ENCODE data around the gene PAPOLA.
"Not testable (repeated sequence)": the region's sequence is repeated elsewhere in the genome, so short reads cannot be mapped to it uniquely, and the experiment has no call there.

Gene PAPOLA

DNA sequence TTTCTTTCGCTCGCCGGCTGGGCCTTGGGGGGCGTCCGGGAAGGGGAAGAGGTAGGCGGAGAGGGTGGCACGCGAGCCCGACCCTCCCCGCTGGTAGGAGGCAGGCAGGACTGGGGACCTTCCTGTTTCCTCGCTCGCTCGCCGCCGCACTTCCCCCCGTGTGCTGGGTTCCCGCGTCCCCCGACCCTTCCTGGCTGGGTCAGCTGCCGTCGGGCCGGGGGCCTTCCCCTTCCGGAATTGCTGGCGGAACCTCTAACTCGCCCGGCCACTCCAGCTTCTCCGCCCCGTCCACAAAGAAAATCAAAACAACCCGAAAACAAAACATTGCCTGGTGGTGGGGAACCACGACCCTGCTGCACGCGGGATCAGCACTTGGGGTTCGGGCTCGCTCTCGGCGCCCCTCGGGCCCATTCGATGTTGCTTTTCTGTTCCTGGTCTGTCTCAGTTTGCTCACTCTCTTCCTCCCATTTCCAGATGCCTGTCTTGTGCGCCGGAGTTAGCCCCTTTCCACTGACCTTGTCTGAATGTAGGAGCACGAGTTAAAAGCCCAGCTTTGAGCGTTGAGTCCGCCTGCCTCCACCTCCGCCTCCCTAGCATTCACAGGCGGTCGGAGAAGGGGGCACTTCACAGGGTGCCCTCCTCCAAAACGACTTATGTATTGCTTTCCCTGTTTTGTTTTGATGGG is 581 bp downstream of the PAPOLA start:
- DNase-seq (ENCODE audit: low spot score), result no peak

DNA sequence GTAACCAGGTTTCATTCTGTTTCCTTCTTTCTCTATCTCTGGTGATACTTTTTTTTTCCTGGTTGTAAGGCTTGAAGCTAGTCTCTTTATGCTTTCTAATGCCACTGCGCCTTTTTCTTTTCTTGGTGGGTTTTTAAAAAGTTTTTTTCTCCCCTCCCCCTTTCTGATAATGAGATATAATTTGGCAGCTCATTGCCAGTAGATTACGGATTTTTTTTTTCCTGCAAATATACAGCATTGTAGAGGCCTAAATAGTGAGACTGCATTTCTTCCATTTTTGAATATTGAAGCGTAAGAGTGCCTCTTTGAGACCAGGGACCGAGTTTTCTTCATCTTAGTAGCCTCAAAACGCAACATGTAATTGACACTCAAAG is 1.1 kb downstream of the PAPOLA start:
- DNase-seq (ENCODE audit: low spot score), result no peak

DNA sequence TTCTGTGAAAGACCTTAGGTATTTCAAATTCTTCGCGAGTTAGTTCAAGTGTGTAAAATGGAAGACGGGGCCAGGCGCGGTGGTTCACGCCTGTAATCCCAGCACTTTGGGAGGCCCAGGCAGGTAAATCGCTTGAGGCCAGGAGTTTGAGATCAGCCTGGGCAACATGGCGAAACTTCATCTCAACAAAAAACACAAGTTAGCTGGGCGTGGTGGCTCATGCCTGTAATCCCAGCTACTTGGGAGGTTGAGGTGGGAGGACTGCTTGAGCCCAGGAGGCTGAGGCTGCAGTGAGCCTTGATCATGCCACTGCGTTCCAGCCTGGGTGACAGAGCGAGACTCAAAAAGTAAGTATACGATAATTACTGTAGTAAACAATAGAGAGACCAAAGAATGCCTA is 2.2 kb downstream of the PAPOLA start:
- not testable (repeated sequence) for DNase-seq (ENCODE audit: low spot score)

DNA sequence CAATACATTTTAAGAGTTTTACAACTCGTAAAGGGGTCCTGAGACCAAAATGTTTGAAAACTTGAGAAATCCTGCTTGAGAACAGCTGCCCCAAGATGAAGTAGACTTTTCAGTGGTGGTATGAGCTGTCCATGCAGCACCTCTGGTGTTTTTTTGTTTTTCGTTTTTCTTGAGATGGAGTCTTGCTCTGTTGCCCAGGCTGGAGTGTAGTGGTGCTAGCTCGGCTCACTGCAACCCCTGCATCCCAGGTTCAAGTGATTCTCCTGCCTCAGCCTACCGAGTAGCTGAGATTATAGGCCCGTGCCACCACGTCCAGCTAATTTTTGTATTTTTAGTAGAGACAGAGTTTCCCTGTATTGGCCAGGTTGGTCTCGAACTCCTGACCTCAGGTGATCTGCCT is 5.5 kb downstream of the PAPOLA start:
- DNase-seq (ENCODE audit: low spot score), result no peak

DNA sequence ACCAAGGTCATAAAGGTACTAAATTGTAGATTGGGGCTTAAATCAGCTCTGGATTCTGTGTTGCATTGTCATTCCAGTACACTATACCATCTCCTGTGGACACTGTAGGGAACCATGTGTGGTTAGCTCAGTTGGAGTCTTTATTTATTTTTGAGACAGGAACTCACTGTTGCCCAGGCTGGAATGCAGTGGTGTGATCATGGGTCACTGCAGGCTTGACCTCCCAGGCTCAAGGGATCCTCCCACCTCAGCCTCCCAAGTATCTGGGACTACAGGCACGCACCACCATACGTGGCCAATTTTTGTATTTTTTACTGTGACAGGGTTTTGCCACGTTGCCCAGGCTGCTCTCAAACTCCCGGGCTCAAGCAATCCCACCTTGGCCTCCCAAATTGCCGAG is 6.7 kb downstream of the PAPOLA start:
- DNase-seq (ENCODE audit: low spot score), result no peak

DNA sequence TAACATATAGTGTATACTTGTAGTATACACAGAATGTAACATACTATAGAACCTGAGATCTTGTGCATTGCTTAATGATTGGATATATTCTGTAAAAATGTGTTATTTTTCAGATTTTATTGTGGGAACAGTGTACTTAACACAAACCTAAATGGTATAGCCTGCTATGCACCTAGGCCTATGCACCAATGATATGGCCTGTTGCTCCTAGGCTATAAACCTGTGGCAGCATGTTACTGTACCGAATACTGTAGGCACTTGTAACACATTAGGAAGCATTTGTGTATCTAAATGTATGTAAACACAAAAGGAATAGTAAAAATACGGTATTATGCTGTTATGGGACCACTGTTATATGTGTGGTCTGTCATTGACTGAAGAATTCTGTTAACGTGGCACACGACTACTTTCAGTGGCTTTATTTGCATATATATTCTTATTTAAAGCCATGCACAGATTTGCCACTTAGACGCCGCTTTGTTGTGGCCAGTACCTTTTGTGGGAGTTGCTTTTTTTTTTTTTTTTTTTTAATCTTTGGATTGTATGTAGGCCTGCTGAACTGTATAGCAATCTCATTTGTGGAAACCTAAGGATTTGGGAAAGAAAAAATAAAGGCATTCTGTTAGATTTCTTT is 7.4 kb downstream of the PAPOLA start:
- no peak for DNase-seq (ENCODE audit: low spot score)

DNA sequence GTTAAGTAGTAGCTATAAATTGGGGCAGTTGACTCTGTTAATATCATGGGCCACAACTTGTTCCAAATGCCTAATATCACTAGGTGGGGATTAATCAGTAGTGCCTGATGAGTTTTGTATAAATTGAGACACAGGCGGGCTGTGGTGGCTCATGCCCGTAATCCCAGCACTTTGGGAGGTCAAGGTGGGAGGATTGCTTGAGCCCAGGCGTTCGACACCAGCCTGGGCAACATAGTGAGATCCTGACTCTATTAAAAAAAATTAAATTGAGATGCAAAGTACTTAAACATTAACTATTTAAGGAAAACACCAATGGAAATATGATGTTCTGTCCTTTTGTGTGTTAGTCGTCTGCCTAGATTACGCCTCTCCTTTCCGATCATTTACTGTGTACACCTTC is 9.0 kb downstream of the PAPOLA start:
- DNase-seq (ENCODE audit: low spot score), result no peak

DNA sequence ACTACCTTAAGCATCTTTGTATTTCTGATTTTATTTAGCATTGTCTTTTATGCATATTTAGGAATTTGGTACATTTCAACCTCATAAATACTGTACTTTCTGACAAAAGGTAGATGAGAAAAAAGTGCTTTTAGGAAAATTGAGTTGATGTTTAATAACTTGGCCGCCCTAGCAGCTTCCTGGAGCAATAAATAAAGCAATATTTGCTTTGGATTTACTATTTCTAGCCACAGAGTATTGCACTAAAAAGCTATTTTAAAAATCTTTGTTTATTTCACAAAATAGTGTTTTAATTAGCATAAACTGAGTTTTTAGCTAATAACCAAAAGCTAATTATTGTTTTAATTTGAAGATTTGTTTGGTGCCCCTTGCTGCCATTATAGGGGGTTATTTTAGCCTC is 9.5 kb downstream of the PAPOLA start:
- DNase-seq (ENCODE audit: low spot score), result no peak

DNA sequence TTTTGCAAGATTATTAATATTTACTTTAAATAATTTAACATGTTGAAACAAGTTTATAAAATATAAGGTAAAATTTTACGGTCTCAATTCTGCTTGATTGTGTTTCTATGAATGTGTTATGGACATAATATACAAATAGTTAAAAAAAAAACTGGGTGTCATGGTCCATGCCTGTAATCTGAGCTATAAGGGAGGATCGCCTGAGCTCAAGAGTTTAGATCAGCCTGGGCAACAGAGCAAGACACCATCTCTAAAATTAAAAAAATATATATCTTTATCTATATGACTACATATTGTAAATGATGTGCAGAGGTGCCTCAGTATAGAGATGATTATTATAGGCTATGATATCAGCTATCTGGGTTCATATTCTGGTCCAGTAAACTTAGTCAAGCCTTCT is 9.9 kb downstream of the PAPOLA start:
- no peak for DNase-seq (ENCODE audit: low spot score)

DNA sequence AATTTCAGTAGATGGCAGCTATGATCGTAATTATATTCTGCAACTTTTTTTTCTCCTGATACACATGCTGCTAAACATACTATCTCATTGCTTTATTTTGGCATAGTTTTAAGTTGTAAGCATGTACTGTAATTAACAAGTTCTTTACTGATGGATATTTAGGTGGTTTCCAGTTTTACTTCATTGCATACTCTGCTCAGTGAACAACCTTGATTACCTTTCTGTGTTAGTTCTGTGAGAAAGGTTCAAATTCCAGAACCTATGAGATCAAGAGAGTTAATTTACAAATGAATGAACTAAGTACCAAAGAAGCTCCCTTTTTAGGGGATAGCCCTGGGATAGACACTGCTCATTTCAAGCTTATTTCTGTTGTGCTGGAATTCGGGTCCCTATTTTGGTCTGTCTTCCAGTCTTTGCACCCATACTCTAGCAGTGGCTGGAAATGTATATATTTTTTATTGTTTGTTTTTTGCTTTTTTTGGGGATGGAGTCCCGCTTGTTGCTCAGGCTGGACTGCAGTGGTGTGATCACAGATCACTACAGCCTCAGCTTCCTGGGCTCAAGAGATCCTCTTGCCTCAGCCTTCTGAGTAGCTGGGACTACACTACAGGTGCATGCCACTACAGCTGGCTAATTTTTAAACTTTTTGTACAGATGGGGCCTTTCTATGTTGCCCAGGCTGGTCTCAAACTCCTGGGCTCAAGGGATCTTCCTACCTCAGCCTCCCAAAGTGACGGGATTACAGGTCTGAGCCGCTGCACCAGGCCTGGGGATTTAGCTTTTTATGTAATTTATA is 10.6 kb downstream of the PAPOLA start:
- DNase-seq (ENCODE audit: low spot score), result no peak

DNA sequence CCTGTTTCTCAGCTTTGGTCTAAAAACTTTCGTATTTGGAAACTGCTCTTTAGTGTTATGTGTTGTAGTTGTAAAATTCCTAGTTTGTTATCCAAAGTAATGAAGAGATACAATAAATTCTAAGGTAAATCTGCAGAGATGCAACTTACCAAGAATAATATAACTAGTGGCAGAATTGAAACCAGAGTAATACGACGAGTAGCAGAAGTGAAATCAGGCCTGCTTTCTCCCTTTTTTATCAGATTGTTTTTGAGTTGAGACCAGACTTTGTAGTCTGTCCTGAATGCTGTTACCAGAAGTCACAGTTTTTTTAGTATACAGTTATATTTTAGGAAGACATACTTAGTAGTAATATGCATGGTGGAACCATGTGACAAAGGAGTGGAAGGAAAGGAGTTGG is 12.5 kb downstream of the PAPOLA start:
- DNase-seq (ENCODE audit: low spot score), result no peak

DNA sequence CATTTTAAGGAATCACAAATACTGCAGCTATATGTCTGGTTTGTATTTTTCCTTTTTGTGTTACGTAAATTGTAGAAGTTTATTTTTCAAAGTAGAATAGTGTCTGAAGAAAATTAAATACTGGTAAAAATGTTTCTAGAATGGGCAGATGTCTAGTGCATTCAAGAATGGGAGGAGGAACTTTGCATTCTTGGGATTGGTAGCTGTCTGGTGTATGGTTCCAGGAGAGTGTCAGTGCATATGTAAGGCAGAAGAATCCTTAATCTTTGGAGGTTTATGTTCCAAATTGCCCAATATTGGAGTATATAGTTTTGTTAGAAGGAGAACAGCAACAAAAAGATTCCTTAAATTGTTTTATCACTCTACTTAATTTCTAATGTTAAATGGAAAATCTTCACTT is 13.5 kb downstream of the PAPOLA start:
- no peak for DNase-seq (ENCODE audit: low spot score)

DNA sequence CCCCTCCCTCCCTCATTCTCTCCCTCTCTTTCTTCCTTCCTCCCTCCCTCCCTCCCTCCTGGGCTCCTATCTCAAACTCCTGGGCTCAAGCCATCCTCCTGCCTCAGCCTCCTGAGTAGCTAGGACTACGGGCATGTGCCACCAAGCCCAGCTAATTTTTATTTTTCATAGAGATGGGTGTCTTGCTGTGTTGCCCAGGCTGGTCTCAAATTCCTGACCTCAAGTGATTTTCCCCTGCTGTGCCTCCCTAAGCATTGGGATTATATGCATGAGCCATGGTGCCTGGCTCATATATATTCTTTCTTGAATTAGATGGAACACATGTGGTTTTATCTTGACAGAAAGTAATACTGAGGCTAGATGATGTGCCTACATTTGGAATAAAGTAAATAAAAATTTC is 14.2 kb downstream of the PAPOLA start:
- no peak for DNase-seq (ENCODE audit: low spot score)

DNA sequence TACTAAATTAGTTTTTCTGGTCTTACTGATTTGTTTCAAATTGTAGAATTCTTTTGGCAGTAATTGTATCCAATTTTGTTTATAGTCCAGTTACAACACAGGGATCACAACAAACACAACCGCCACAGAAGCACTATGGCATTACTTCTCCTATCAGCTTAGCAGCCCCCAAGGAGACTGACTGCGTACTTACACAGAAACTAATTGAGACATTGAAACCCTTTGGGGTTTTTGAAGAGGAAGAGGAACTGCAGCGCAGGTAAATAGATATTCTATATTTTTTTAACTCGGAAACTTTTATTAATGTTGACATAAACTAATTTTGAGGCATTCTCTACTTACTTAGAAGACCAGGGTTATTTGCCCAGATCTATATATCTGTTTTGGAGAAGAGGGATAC is 17.8 kb downstream of the PAPOLA start:
- DNase-seq (ENCODE audit: low spot score), result no peak

DNA sequence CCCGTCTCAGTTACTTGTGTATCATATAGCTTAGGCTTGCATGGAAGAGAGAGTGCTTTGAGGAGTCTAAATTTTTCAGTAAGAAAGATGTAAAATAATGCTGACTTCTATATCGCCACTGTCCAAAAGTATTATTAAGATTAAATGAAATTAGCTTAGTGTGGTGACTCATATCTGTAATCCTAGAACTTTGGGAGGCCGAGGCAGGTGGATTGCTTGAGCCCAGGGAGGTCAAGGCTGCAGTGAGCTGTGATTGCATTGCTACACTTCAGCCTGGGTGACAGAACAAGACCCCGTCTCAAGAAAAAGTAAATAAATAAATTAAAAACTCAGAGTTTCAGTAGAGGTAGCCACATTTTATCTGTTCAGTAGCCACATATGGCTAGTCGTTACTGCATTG is 23.3 kb downstream of the PAPOLA start:
- DNase-seq (ENCODE audit: low spot score), result no peak

DNA sequence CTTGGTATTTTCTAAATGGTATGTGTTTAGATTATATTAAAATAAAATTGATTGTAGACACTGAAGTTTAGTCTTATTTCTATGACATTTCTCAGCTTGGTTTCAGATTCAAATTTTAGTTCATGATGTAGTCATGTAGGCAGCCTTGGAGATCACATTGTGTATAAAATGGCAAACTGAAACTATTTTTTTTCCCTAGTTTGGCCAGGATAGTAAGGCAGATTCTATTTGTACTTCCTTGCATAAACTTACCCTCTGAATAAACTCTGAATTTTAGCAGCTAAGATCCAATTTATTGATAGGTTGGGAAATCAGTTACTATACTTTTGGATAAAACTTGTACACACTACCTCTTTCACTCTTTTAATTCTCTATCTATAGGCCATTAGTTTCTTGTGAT is 30.4 kb downstream of the PAPOLA start:
- DNase-seq (ENCODE audit: low spot score), result no peak

DNA sequence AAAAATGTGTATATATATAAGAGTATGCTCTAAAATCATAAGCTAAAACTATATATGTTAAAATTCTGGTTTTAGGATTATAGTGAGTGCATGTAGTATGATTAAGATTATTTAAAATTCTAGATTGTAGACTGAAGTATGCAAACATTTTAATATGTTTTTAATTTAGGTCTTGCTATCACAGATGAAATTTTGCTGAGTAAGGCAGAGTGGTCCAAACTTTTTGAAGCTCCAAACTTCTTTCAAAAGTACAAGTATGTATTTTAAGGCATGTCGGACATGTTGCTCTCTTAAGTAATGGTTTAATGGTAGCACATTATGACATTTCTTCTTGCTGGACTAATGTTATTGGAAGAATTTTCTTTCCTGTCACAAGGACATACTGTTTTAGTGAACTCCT is 34.6 kb downstream of the PAPOLA start:
- no peak for DNase-seq (ENCODE audit: low spot score)

DNA sequence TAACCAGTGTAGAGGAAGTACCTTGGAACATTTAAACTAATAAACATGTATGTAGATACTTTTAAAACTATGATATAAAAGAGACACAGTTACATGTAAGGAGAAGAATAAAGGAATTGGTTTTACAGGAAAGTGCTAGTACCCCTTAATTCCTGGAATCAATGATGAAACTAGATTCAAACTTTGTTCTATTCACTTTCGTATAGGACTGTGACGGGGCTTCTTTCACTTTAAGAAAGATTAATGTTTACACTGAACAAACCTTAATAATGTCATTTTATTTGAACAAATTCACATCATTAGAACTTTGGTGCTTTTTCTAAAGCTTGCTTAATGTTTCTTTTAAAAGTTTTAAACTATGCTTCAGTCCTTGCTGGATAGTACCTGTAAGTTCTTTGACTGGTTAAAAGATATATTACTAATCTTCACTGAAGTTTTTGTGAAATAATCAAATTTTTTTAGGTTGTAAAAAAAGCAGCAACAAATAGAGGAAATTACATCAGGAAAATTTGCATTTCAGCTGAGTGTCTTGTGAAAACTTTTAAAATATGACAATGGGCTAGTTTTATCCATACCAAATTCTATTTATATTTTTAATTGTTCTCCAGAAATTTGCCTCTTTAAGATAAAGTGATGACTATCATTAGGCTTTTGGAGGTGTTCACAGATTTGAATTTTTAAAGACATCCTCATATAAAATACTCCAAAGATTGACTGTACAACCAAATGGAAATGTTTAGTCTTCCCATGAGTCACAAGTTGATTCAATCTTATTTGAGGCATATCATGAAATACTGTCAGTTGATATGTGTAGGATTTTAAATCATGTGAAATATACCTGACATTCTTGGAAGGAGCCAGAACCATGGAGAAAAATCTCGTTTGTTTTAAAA is 36.2 kb downstream of the PAPOLA start:
- DNase-seq (ENCODE audit: low spot score), result no peak

DNA sequence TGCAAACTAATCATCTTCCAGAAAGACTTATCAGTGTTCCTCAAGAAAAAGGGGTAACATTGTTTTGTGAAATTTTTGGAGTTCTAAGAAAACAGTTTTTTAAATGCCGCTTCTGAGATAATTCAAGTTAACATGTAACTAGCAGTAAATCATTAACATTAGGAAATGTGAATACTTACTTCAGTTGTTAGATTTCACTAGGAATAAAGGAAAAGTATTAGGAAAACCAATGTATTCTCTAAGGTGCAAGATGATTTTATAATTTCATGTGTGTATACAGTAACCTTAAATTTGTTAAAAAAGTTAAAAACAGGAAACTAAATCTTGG is 36.8 kb downstream of the PAPOLA start:
- DNase-seq (ENCODE audit: low spot score), result no peak

DNA sequence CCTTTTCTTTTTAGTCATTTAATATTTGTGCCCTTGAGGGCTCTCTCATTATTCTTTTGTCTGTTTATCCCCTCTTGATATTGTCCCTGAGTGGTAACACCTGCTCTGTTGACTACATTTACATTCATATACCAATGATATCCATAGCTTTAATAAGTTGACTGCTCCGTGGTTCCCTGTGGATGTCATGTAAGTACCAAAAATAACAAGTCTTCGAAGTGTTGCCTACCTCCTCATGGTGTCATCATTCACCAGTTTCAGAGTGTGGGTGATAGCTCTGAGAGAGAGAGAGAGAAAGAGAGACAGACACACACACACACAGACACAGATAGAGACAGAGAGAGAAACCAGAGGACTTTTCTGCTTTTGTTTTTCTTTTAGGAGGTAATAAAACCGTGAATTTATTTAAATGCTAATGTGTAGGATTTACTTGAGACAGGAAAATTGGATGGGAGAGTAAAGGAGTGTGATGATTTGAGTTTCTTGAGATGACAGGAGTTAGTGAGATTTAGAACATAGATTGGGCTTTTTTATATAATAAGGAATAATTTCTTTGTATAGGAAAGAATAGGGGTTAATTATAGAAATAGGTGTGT is 52.2 kb downstream of the PAPOLA start:
- no peak for DNase-seq (ENCODE audit: low spot score)

DNA sequence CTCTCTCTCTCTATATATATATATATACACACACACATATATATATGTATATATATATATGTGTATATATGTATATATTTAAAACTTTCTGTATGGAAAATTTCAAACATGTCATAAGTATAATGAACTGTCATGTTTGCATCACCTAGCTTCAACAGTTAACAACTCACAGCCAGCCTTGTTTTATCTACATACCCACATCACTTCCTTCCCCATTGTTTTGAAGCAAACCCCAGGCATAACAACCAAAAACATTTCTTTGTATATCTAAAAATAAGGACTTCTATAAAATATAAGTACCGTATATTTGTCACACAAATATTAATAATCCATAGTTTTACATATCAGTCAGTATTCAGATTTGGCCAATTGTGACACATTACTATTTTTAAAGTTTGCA is 57.4 kb downstream of the PAPOLA start:
- DNase-seq (ENCODE audit: low spot score), result no peak

DNA sequence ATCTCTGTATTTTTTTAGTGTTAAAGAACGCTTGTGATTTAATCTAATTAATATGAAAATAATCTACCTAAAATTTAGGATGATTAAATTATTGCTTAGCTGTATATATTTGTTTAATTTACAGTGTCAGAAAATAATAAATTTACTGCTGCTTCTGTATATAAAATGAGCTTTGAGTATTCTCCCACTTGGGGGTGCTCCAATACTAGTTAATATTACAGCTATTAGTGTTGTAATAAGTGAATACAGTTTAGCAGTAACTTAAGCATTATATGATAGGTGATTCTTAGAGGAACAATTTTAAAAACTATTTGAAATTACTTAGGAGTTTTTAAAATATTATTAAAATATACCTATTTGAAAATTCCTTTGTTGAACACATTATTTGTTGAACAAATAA is 62.2 kb downstream of the PAPOLA start:
- no peak for DNase-seq (ENCODE audit: low spot score)
